ENCODE data around the gene FOXP1. TPM values are rescaled to one million over a fixed set of nuclear protein-coding genes. Genes with fewer than 3 reads are reported as not detected.

The FOXP1 gene
- polyA plus RNA-seq, 1 experiment: 56.6 TPM

- DNase-seq (ENCODE audit: low read depth, low spot score): no peak
- POLR2A ChIA-PET: interaction anchor here (0.6 to 1.2 kb wide), 2 partner anchors 147 to 260 kb away, joined by 3 to 8 read pairs; no protein-coding TSS in a partner anchor
- Histone ChIP-seq H3K9me3 (ENCODE audit: control insufficient read depth, insufficient read depth, low read length) (no peaks in the 10 kb centered on the region), H3K27ac (ENCODE audit: low read depth, low read length) (peak overlapping the region; percentile 54), H3K4me3 (ENCODE audit: low read depth, low read length) (peak overlapping the region; percentile 46), H3K27me3 (ENCODE audit: control insufficient read depth, insufficient read depth, low read length) (no peaks in the 10 kb centered on the region)
- CTCF ChIA-PET: interaction anchor here (0.6 to 1.3 kb wide), 3 partner anchors 78 to 197 kb away, joined by 3 to 4 read pairs (median 3); no protein-coding TSS in a partner anchor
- no peak for TF ChIP-seq CTCF (IDR thresholded peaks at IDR 0.05; ENCODE audit: low read depth, low read length)
Measured at GRCh38 chr3:71389911-71390573, 193.5 kb downstream of the FOXP1 start.

- Histone ChIP-seq H3K4me3 (ENCODE audit: low read depth, low read length) (no peak overlapping the region), H3K27me3 (ENCODE audit: control insufficient read depth, insufficient read depth, low read length) (no peaks in the 10 kb centered on the region), H3K9me3 (ENCODE audit: control insufficient read depth, insufficient read depth, low read length) (no peaks in the 10 kb centered on the region), H3K27ac (ENCODE audit: low read depth, low read length) (no peak overlapping the region)
- no peak for DNase-seq (ENCODE audit: low read depth, low spot score)
- ChIA-PET POLR2A (no interaction called here), CTCF (interaction anchor here (0.6 to 1.4 kb wide), 2 partner anchors 9 to 77 kb away, joined by 4 to 6 read pairs; no protein-coding TSS in a partner anchor)
- no peak for TF ChIP-seq CTCF (IDR thresholded peaks at IDR 0.05; ENCODE audit: low read depth, low read length)
Measured at GRCh38 chr3:71389191-71389590, 194.3 kb downstream of the FOXP1 start.

GRCh38 chr3:71388535-71389120 is 194.9 kb downstream of the FOXP1 start:
- POLR2A ChIA-PET: no interaction called here
- CTCF ChIA-PET: interaction anchor here (1.4 kb wide), 1 partner anchor 9 kb away, joined by 6 read pairs; no protein-coding TSS in a partner anchor
- Histone ChIP-seq H3K4me3 (ENCODE audit: low read depth, low read length) (no peak overlapping the region), H3K9me3 (ENCODE audit: control insufficient read depth, insufficient read depth, low read length) (no peaks in the 10 kb centered on the region), H3K27ac (ENCODE audit: low read depth, low read length) (no peak overlapping the region), H3K27me3 (ENCODE audit: control insufficient read depth, insufficient read depth, low read length) (no peaks in the 10 kb centered on the region)
- no peak for TF ChIP-seq CTCF (IDR thresholded peaks at IDR 0.05; ENCODE audit: low read depth, low read length)
- no peak for DNase-seq (ENCODE audit: low read depth, low spot score)

- ChIA-PET POLR2A (no interaction called here), CTCF (interaction anchor here (0.7 kb wide), 1 partner anchor 10 kb away, joined by 4 read pairs; no protein-coding TSS in a partner anchor)
- Histone ChIP-seq H3K27ac (ENCODE audit: low read depth, low read length) (no peak overlapping the region), H3K4me3 (ENCODE audit: low read depth, low read length) (no peak overlapping the region), H3K9me3 (ENCODE audit: control insufficient read depth, insufficient read depth, low read length) (no peaks in the 10 kb centered on the region), H3K27me3 (ENCODE audit: control insufficient read depth, insufficient read depth, low read length) (no peaks in the 10 kb centered on the region)
- no peak for DNase-seq (ENCODE audit: low read depth, low spot score)
- no peak for TF ChIP-seq CTCF (IDR thresholded peaks at IDR 0.05; ENCODE audit: low read depth, low read length)
Measured at GRCh38 chr3:71387586-71387985, 195.9 kb downstream of the FOXP1 start.

Data from AG04450 (cell line).